K562 (cell line): ENCODE data around the gene ARFIP2. TPM values are rescaled to one million over a fixed set of nuclear protein-coding genes. Genes with fewer than 3 reads are reported as not detected.
A peak's percentile ranks its signal among the peaks of the same experiment; 100 is the strongest.

ENCODE experiments used
- DDX20 ChIP-seq: fragments of 450-650 bp; IDR thresholded peaks from 2 replicates; pipeline ENCODE4 v1.6.1; 2016; ENCODE audit warnings: missing genetic modification characterization, low read depth, mild to moderate bottlenecking, missing compliant biosample characterization, moderate library complexity
- EP300 ChIP-seq: IDR thresholded peaks from 2 replicates; pipeline ENCODE4 v1.6.1; 2012; ENCODE audit warnings: low read length, improper control_type of control experiment
- ESRRA ChIP-seq: fragments of 450-650 bp; IDR thresholded peaks from 2 replicates; pipeline ENCODE4 v1.6.1; 2014; ENCODE audit warnings: low read depth, mild to moderate bottlenecking, moderate library complexity, borderline replicate concordance
- HES1 ChIP-seq: fragments of 450-650 bp; IDR thresholded peaks from 2 replicates; pipeline ENCODE4 v1.6.1; 2016; ENCODE audit warnings: low read depth, mild to moderate bottlenecking, moderate library complexity
- L3MBTL2 ChIP-seq: fragments of 450-650 bp; IDR thresholded peaks from 2 replicates; pipeline ENCODE4 v1.6.1; 2016; ENCODE audit warnings: mild to moderate bottlenecking, moderate library complexity
- MEF2A ChIP-seq: IDR thresholded peaks from 2 replicates; pipeline ENCODE4 v1.6.1; 2011; ENCODE audit warnings: low read depth, mild to moderate bottlenecking, low read length, moderate library complexity; ENCODE audit not compliant: control insufficient read depth
- MEIS2 ChIP-seq: fragments of 450-650 bp; IDR thresholded peaks from 2 replicates; pipeline ENCODE4 v1.6.1; 2014; ENCODE audit warnings: mild to moderate bottlenecking; ENCODE audit not compliant: partially characterized antibody
- PPARD ChIP-seq: fragments of 250-450 bp; sonication (Bioruptor Pico); IDR thresholded peaks from 2 replicates; pipeline ENCODE4 v1.8.0; 2022; ENCODE audit warnings: inconsistent platforms, mild to moderate bottlenecking, moderate library complexity
- RNF2 ChIP-seq: sonication (generic); IDR thresholded peaks from 2 replicates; pipeline ENCODE4 v1.6.1; 2016
- SRSF7 ChIP-seq: fragments of 200-400 bp; formaldehyde crosslinking; optimal IDR thresholded peaks from 2 replicates; pipeline ENCODE3; 2017; ENCODE audit warnings: mild to moderate bottlenecking, low read depth, low read length
- THAP12 ChIP-seq: fragments of 250-450 bp; sonication (Bioruptor Pico); IDR thresholded peaks from 2 replicates; pipeline ENCODE4 v1.9.0; 2021; ENCODE audit warnings: mild to moderate bottlenecking, inconsistent platforms
- THRB ChIP-seq: fragments of 450-650 bp; formaldehyde crosslinking; conservative IDR thresholded peaks from 2 replicates; pipeline ENCODE4 v1.4.0; 2022; ENCODE audit warnings: mild to moderate bottlenecking, missing genetic modification characterization
- ZBTB33 ChIP-seq: sonication (generic); formaldehyde crosslinking; IDR thresholded peaks from 2 replicates; pipeline ENCODE4 v1.8.1; 2023; ENCODE audit warnings: mild to moderate bottlenecking, missing genetic modification reagents
- ZNF655 ChIP-seq: fragments of 250-450 bp; sonication (Bioruptor Pico); IDR thresholded peaks from 2 replicates; pipeline ENCODE4 v1.5.0; 2021
- polyA plus RNA-seq, 8 experiments: library from polyadenylated mRNA; depleted of rRNA in 4 of 8; stranded (reverse) in 5 of 8; unstranded in 3 of 8; fragments of >200 nt; fragmentation: Nextera tagmentation in 2 of 8; fragmentation: Illumina TruSeq in 1 of 8; extraction: Ambion mirVana in 2 of 8; extraction: Trizol in 1 of 8; gene quantifications; 2 replicates each; pipeline versions ENCODE4 v1.2.1 to v1.2.3, GENCODE V29; 2011 to 2014; ENCODE audit warnings: inconsistent platforms in 1 of 8, missing spikeins in 1 of 8
- total RNA-seq, 7 experiments: library from RNA; depleted of rRNA in 6 of 7; stranded (reverse); fragments of >200 nt in 6 of 7; fragmentation: Illumina TruSeq in 2 of 7; extraction: Trizol in 2 of 7; gene quantifications; 2 replicates each; pipeline versions ENCODE4 v1.2.1 to v1.2.3, GENCODE V29; 2011 to 2021; ENCODE audit warnings: low replicate concordance in 1 of 7
- TF ChIP-seq, protein P1 (sequence below): sonication (generic); formaldehyde crosslinking; IDR thresholded peaks from 2 replicates; pipeline ENCODE4 v1.8.1; 2022; ENCODE audit warnings: missing genetic modification reagents
- TF ChIP-seq, protein P2 (sequence below), 2 experiments: fragments of 450-650 bp; IDR thresholded peaks; 2 replicates each; pipeline ENCODE4 v1.6.1; 2016

The ARFIP2 gene
- total and polyA plus RNA-seq, 9 of the 15 experiments (the other 6 are each of a cell fraction or from before 2014, with no cell fraction given): 11.8 to 74.1 (median 41.0) TPM

DNA sequence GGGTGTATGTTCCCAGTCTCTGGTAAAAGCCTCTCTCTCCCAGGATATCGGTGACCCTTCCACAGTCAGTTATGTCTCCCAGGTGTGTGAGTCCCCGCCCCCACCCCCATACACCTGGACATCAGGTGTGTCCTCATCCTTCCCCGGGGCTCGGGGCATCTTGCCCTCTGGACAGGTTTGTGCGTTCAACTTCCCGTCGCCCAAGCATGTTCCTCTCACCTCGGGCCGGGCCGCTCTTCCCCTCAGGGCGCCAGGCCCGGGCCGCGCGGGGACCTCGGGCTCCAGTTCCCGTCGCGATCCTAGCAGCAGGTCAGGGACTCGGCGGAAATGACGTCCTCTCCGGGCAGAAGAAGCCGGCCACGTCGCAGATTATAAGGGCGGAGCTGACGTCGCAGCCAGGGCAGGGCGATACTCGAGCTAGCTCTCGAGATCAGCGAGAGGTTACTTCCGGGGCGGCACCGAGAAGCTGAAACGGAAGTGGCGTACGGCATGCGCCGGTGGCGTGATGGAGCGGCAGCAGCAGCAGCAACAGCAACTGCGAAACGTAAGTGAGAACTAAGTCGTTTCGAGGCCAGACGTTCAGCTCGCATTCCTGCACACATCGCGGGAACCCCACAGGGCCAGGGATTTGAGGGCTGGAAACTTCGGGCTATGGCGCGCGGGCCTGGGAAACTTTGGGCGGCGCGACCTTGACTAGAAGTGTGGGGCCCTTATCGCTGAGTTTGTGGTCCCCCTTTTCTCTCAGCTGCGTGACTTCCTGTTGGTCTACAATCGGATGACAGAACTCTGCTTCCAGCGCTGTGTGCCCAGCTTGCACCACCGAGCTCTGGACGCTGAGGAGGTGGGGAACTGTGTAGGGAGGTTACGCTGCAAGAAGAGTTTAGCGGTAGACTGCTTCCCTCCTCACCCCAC is at the start of gene ARFIP2, which contains the start of gene TIMM10B (continued):
- TF ChIP-seq, protein P1, sequence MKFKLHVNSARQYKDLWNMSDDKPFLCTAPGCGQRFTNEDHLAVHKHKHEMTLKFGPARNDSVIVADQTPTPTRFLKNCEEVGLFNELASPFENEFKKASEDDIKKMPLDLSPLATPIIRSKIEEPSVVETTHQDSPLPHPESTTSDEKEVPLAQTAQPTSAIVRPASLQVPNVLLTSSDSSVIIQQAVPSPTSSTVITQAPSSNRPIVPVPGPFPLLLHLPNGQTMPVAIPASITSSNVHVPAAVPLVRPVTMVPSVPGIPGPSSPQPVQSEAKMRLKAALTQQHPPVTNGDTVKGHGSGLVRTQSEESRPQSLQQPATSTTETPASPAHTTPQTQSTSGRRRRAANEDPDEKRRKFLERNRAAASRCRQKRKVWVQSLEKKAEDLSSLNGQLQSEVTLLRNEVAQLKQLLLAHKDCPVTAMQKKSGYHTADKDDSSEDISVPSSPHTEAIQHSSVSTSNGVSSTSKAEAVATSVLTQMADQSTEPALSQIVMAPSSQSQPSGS (CRISPR knock-in tag): no peak
- TF ChIP-seq DDX20 (no peak), ZBTB33 (CRISPR knock-in tag) (no peak), ESRRA (peak; percentile 70; the same call in 1 of the 2 replicates), MEIS2 (peak; percentile 5), THRB (no peak), MEF2A (no peak), EP300 (no peak; the same call in 1 of the 2 replicates), ZNF655 (CRISPR knock-in tag) (no peak), SRSF7 (no peak), PPARD (CRISPR knock-in tag) (no peak), L3MBTL2 (peak; percentile 82), RNF2 (no peak), THAP12 (no peak), HES1 (no peak)
- TF ChIP-seq, protein P2, sequence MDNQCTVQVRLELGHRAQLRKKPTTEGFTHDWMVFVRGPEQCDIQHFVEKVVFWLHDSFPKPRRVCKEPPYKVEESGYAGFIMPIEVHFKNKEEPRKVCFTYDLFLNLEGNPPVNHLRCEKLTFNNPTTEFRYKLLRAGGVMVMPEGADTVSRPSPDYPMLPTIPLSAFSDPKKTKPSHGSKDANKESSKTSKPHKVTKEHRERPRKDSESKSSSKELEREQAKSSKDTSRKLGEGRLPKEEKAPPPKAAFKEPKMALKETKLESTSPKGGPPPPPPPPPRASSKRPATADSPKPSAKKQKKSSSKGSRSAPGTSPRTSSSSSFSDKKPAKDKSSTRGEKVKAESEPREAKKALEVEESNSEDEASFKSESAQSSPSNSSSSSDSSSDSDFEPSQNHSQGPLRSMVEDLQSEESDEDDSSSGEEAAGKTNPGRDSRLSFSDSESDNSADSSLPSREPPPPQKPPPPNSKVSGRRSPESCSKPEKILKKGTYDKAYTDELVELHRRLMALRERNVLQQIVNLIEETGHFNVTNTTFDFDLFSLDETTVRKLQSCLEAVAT (IDR thresholded peaks at IDR 0.05): 0 out of 4 replicates have a peak, but pooled peaks have one; percentile 16 to 20
